Activated CD4-positive, alpha-beta T cell treated with anti-CD3 and anti-CD28 coated beads for 1 hour (primary cell): Measurements from ENCODE around the gene ZNF235.
"Not testable (repeated sequence)": the region's sequence is repeated elsewhere in the genome, so short reads cannot be mapped to it uniquely, and the experiment has no call there.

Experiments
- DNase-seq: peaks from one replicate; pipeline ENCODE4 v3.0.0-alpha.2; 2020

ZNF235 gene

DNA sequence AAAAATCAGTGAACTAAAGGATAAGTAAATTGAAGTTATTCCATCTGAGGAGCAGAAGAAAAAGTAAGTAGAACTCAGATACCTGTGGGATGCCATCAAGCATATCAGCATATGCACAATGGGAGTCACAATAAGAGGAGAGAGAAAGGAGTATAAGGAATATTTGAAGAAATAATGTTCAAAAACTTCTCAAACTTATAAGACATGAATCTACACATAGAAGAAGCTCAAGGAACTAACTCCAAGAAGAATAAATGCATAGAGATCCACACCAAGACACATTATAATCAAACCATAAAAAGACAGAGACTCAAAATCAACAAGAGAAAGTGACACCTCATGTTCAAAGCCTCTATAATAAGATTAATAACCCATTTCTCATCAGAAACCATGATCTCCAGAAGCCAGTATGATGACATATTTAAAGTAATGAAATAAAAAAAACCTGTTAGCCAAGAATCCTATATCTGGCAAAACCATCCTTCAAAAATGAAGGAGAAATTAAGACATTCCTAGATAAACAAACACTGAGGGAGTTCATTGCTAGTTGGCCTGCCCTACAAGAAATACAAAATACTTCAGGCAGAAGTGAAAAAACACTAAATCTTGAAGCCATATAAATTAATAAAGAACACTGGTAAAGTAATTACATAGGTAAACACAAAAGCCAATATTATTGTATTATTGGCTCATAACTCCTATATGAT lies 49.0 kb downstream of the ZNF235 start:
- DNase-seq = no peak

- no peak for DNase-seq
Observed at GRCh38 chr19:44254496-44254895, 50.3 kb downstream of the ZNF235 start.

- not testable (repeated sequence) for DNase-seq
Observed at GRCh38 chr19:44253392-44253791, 51.4 kb downstream of the ZNF235 start.

- not testable (repeated sequence) for DNase-seq
Observed at GRCh38 chr19:44252332-44252731, 52.5 kb downstream of the ZNF235 start.

- no peak for DNase-seq
Observed at GRCh38 chr19:44236384-44236783, 68.4 kb downstream of the ZNF235 start.
